Adrenal gland (tissue), 5 donors: ENCODE data around the gene DHX57.

Experiments
- CTCF ChIP-seq, 6 experiments: fragments of 450-650 bp in 4 of 6; fragments of 200-600 bp in 2 of 6; sonication (generic) in 1 of 6; IDR thresholded peaks; 1 replicate in 5 of 6; 2 replicates in 1 of 6; pipeline versions ENCODE4 v1.5.1 to v1.8.0; 2016 to 2021; ENCODE audit warnings: antibody characterized with exemption in 6 of 6, mild to moderate bottlenecking in 2 of 6, moderate library complexity in 1 of 6
- POLR2A ChIP-seq, 2 donors: fragments of 450-650 bp; IDR thresholded peaks; one replicate each; pipeline ENCODE4 v1.6.1; 2017; ENCODE audit warnings: antibody characterized with exemption in 2 of 2, mild to moderate bottlenecking in 2 of 2, moderate library complexity in 1 of 2
- donor health status: DM: no; HTN: no; CAD: no.

GRCh38 chr2:38791744-38792143 lies 84.0 kb downstream of the DHX57 start:
- TF ChIP-seq POLR2A (IDR thresholded peaks at IDR 0.05): no peak
- TF ChIP-seq CTCF (IDR thresholded peaks at IDR 0.05): no peak
